ENCODE data around the gene PROSER2.

GRCh38 chr10:11878776-11879175, 55.6 kb downstream of the PROSER2 start:
- no peak for TF ChIP-seq CTCF (IDR thresholded peaks at IDR 0.05 in 8 of 11, conservative IDR thresholded peaks at IDR 0.05 in 3 of 11)
- no peak for TF ChIP-seq POLR2A (IDR thresholded peaks at IDR 0.05)
- TF ChIP-seq POLR2AphosphoS5 (IDR thresholded peaks at IDR 0.05), result no peak

Data from spleen (tissue), 7 donors.